ENCODE results near the gene GPR17. TPM values are rescaled to one million over a fixed set of nuclear protein-coding genes. Genes with fewer than 3 reads are reported as not detected.

GPR17 gene
- total RNA-seq, 2 donors from 2014 or later, result not detected

DNA sequence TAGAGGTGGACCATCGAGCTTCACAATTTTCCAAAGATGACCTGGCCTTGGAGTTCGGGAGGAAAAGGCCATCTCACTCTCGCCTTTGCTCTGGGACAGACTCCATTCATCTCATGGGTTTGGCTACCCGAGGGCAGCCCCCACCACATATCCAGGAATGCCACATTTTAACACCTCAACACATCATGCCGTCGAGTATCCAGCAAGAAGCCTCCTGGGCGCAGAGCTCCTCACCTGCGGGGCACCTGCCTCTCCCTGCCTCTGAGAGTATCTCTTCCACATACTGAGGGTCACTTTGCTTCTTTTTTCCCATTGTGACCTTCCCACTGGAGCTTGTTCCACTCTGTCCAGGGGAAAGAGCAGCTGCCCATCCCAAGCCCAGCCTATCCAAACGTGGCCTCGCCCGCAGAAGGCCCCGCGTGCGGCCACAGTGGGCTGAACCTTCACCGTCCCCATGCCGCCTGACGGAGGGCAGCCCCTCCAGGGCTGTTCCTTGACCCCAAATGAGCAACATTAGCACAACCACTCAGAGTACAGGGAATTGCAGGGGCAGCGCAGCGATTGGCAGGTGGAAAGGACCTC lies 34.8 kb downstream of the GPR17 start:
- Mint-ChIP-seq H3K9me3 (no peaks in the 10 kb centered on the region), H3K36me3 (no peaks in the 10 kb centered on the region), H3K27ac (no peak overlapping the region)
- peak in 1 of 2 donors; percentile 16 for ATAC-seq
- no peak for DNase-seq (ENCODE audit: low spot score in 2 of 2)

DNA sequence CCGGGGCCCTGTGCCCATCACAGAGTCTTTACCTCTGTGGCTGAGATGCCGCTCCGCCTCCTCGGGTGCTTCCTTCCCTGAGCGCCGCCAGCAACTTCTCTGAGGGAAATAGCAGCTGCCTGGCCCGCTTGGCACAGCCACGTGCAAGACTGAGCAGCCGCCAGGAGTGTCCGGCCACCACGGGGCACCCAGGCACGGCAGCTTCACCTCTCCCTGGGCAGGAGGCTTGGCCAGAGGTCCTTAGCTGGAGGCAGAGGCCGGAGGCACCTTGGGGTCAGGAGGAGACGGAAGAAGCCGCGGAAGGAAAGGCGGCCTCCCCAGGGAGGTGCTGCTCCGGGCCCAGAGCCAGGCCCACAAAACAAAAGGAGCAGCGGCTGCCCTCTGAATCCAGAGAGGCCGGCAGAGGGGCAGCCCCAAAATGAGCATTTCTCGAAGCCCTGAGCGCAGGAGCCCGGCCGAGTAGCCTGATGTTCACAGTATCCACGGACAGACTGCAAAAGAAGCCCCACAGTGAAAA lies 35.4 kb downstream of the GPR17 start:
- ATAC-seq (peak in 1 of 2 donors; percentile 26), DNase-seq (ENCODE audit: low spot score in 2 of 2) (no peak)
- Mint-ChIP-seq H3K36me3 (no peaks in the 10 kb centered on the region), H3K27ac (no peak overlapping the region), H3K9me3 (no peaks in the 10 kb centered on the region)

DNA sequence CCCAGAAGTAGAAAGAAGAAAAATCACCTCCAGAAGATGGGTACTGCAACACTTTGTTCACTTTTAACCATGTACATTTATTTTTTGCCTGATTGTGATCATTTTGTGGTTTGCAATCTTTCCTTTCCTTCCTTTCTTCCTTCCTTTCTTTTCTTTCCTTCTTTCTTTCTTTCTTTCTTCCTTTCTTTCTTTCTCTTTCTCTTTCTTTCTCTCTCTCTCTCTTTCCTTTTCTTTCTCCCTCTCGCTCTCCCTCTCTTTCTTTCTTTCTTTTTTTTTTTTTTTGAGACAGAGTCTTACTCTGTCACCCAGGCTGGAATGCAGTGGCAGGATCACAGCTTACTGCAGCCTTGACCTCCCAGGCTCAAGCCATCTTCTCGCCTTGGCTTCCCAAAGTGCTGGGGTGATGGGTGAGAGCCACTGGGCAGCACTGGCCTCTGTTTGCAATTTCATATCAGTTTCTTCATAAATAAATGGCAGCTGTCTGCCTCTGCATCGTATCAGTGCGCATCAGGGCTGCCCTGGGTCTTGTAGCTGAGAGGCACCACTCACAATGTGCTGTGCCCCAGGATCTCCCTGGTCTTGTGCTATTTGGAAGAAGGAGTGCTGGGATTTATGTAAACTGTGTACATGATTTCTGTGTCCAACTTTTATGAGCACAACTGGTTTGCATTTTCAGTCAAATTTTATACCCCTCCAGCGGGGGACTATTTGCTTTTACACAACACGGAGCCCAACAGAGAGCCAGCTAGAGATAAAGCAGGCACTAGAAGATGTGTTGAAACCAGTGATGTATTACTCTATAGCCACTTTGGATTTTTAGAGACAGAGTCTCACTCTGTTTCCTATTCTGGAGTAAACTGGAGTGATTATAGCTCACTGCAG lies 36.3 kb downstream of the GPR17 start:
- H3K27ac Mint-ChIP-seq, result peak overlapping the region in 1 of 2 donors; percentile 15
- H3K9me3 Mint-ChIP-seq, result no peaks in the 10 kb centered on the region
- H3K36me3 Mint-ChIP-seq, result no peaks in the 10 kb centered on the region
- ATAC-seq (no peak), DNase-seq (ENCODE audit: low spot score in 2 of 2) (no peak)

DNA sequence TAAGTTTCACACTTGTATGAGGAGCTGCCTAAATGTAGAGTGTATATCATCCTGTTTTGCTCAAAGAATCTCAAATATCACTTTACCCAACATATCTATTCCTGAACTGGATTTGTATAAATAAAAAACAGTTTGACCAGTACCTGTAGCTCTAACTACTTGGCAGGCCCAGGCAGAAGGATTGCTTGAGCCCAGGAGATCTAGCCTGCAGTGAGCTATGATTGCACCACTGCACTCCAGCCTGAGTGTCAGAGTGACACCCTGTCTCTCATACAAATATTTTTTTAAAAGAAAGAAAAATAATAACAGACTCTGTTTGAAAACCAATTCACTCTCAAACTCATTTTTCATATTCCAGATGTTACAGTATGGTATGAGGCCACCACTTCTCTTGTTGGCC lies 37.1 kb downstream of the GPR17 start:
- no peak for ATAC-seq
- H3K27ac Mint-ChIP-seq, result no peak overlapping the region
- H3K36me3 Mint-ChIP-seq, result no peaks in the 10 kb centered on the region
- DNase-seq (ENCODE audit: low spot score in 2 of 2), result no peak
- no peaks in the 10 kb centered on the region for H3K9me3 Mint-ChIP-seq

DNA sequence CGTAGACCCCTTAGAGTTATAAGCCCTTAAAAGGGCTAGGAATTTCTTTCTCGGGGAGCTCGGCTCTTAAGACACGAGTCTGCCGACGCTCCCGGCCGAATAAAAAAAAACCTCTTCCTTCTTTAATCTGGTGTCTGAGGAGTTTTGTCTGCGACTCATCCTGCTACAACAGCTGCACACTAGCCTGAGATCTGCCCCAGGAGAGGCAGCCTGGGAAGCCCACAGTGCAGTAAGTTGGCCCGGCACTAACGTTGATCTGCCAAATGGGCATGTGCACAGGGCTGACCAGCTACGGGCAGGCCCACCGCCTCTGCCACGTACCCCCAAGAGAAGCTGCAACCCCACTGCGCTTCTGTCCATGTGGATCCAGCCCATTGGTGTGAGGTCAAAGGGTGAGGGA lies 37.8 kb downstream of the GPR17 start:
- Mint-ChIP-seq H3K36me3 (no peaks in the 10 kb centered on the region), H3K27ac (no peak overlapping the region)
- no peak for DNase-seq (ENCODE audit: low spot score in 2 of 2)

DNA sequence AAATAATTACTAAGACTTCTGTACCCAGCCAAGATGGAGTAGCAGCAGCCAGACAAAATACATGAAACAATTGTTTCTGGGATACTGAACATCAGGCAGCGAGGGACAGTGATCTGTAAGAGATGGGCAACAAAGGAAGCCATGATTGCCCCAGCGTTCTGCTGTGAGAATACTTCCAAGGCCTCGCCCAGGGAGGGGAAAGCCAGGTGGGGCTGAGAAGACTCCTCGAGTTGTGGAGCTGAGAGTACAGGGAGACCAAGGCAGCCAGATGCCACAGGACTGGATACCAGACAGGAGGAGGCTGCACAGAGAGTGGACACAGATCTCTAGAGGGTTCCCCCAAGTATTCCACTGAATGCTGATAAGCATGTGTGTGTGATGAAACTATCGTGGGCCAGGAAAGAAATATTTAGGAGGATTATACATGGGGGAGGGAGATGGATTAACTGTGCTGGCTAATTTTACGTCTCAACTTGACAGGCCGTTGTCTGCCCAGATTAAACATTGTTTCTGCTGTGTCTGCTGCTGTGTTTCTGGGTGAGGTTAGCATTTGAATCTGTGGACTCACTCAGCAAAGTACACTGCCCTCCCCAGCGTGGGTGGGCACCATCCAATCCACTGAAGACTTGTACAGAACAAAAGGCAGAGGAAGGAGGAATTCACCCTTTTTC lies 39.6 kb downstream of the GPR17 start:
- DNase-seq (ENCODE audit: low spot score in 2 of 2) (no peak), ATAC-seq (no peak)
- no peak overlapping the region for H3K27ac Mint-ChIP-seq
- H3K9me3 Mint-ChIP-seq, result no peaks in the 10 kb centered on the region
- H3K36me3 Mint-ChIP-seq, result peaks cover 6% of the 10 kb centered on the region in 2 donors

More for the DNA sequence above, 37.8 kb downstream of the GPR17 start:
- no peak for ATAC-seq
- no peaks in the 10 kb centered on the region for H3K9me3 Mint-ChIP-seq

DNA sequence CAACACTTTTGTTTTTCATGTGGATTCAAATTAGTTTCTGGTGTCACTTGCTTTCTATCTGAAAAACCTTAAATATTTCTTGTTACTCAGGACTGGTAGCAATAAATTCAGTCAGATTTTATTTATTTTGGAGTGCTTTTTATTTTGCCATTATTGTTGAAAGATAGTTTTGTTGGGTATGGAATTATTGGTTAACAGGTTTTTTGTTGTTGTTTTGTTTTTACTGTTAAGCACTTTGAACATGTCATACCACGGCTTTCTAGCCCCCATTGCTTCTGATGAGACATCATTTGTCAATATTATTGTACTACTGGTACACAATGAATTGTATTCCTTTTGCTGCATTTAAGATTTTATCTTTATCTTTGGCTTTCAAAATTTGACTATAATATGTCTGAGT lies 42.5 kb downstream of the GPR17 start:
- Mint-ChIP-seq H3K9me3 (peaks cover 13 to 18% of the 10 kb centered on the region in 2 donors), H3K27ac (no peak overlapping the region), H3K36me3 (peaks cover 23% of the 10 kb centered on the region in 2 donors)
- no peak for DNase-seq (ENCODE audit: low spot score in 2 of 2)
- ATAC-seq, result no peak

DNA sequence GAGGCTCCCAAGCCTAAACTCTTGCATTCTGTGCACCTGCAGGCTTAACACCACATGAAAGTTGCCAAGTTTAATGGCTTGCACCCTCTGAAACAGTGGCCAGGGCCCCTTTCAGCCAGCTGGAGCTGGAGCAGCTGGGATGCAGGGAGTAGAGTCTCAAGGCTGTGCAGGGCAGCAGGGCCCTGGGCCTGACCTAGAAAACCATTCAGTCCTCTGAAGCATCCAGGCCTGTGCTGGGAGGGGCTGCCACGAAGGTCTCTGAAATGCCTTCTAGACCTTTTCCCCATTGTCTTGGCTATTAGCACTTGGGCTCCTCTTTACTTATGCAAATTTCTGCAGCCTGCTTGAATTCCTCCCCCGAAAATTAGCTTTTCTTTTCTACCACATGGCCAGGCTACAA lies 44.7 kb downstream of the GPR17 start:
- Mint-ChIP-seq H3K36me3 (peaks cover 23% of the 10 kb centered on the region in 2 donors), H3K27ac (no peak overlapping the region), H3K9me3 (peaks cover 13 to 18% of the 10 kb centered on the region in 2 donors)
- DNase-seq (ENCODE audit: low spot score in 2 of 2) (no peak), ATAC-seq (no peak)

DNA sequence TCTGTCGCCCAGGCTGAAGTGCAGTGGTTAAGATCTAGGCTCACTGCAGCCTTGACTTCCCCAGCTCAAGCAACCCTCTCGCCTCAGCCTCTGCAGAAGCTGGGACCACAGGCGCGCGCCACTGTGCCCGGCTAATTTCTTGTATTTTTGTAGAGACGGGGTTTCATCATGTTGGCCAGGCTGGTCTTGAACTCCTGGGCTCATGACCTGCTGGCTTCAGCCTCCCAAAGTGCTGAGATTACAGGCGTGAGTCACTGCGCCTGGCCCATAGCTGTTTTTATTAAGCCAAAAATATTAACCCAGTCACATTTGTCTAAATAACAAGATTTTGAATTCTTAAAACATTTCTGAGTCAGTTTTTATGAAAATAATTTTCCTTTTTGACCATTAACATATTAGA lies 49.0 kb downstream of the GPR17 start:
- ATAC-seq (no peak), DNase-seq (ENCODE audit: low spot score in 2 of 2) (no peak)
- no peak overlapping the region for H3K27ac Mint-ChIP-seq
- H3K36me3 Mint-ChIP-seq, result peaks cover 19 to 20% of the 10 kb centered on the region in 2 donors
- peaks cover 13 to 18% of the 10 kb centered on the region in 2 donors for H3K9me3 Mint-ChIP-seq

DNA sequence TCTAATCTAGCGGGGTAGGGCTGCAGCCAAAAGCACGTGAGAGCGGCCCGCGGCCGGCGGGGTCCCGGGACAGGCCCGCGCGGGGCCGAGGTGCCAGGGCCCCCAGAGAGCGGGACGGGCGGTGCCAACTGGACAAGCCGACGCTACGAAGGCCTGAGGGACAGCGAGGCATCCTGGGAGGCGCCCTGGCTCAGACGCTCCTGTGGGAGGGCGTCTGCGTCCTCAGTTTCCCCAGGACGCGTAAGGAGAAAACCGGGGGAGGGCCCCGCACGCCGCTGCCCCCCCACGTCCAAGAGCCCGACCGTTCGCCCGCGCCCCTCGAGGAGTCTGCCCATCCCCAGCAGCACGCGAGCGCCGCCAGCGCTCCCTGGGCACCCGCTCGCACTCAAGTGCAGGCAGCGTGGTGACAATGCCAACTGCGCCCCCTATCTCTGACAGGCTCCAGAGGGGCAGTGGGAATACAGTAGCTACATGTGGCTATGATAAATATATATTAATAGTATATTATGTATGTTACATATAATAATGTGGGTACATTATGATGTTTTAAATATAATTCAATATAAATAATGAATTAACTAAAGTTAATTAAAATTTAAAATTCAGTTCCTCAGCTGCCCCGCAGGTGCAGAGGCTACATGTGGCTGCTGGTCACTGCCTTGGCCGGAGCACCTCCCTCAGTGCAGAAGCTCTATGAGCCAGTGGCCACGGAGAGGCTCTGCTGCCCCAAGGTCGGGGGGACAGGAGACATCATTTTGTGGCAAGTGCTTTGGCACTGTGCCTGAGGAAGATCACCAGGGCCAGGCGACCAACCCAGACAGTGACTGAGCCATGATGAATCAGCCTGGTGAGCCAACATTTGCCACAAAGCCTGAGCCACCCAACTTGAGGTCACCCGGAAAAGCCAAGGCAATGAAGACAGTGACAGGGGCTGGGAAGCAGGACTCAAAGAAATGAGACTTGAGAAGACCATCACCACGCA lies 49.8 kb downstream of the GPR17 start:
- H3K36me3 Mint-ChIP-seq, result peaks cover 14 to 15% of the 10 kb centered on the region in 2 donors
- DNase-seq (ENCODE audit: low spot score in 2 of 2), result peak in 1 of 2 donors; percentile 58

DNA sequence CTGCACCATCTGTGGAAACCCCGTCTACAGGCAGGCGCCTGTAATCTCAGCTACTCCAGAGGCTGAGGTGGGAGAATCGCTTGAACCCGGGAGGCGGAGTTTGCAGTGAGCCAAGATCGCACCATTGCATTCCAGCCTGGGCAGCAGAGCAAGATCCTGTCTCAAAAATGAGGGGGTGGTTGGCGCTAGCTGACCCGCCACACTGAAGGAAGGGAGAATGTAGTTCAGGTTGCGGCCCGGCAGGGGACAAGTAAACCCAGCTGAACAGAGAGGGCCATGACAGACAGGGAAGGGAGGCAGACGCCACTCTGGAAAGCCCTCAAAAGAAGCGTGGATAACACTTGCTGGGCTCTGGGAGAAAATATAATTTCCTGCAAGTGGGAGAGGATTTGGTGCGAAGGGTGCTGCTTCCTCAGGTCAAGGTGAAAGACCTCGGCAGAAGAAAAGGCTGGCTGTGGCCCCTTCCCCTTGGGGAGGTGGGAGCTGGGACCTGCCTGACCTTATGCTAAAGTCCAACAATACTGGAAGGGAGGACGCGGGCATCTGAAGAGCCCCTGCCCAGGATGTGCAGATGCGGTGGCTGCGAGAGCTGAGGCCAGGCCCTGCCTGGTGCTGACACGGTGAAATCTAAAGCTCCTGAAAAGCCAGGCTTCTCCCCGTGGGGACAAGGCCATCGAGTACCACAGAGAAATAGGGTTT lies 51.7 kb downstream of the GPR17 start:
- ATAC-seq, result no peak
- no peaks in the 10 kb centered on the region for H3K9me3 Mint-ChIP-seq
- no peak for DNase-seq (ENCODE audit: low spot score in 2 of 2)
- H3K36me3 Mint-ChIP-seq, result peaks cover 6 to 7% of the 10 kb centered on the region in 2 donors
- no peak overlapping the region for H3K27ac Mint-ChIP-seq

More for the DNA sequence above, 49.8 kb downstream of the GPR17 start:
- no peak overlapping the region for H3K27ac Mint-ChIP-seq
- H3K9me3 Mint-ChIP-seq, result peaks cover 13 to 17% of the 10 kb centered on the region in 2 donors
- ATAC-seq, result peak; percentile 34 to 69

DNA sequence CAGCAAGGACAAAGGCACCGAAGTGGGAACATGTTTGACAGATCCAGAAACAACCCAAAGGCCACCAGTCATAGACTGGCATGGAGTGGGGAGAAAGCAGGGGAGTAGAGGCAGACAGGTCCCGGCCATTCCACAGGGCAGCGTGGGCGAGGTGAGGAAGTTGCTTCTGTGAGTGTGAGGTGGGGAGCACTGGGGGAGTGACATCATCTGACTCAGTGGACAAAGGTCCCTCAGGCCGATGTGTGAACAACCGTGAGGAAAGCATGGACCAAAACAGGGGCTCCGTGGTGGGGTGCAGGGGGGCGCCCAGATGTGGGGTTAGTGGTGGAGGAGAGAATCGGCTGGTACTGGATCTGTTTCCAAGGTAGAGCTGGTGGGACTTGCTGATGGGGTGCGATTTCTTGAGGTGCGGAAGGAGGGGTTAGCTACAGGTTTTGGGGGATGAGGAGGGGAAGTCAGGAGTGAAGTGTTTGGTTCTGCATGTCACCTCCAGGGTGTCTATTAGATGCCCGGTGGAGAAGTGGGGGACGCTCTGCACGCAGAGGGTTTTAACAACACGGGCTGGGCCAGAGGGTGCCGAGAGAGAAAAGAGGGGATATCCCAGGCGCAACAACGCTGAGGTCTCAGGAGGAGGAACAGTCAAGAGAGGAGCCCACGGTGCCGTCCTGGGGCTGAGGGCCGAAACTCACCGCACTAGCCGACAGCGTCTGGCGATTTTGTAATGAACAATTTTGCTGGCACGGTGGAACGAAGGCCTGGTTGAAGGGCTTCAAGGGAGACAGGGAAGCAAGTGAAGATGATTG lies 52.8 kb downstream of the GPR17 start:
- DNase-seq (ENCODE audit: low spot score in 2 of 2) (no peak), ATAC-seq (no peak)
- no peaks in the 10 kb centered on the region for H3K9me3 Mint-ChIP-seq
- H3K36me3 Mint-ChIP-seq, result peaks cover 9 to 10% of the 10 kb centered on the region in 2 donors
- no peak overlapping the region for H3K27ac Mint-ChIP-seq

DNA sequence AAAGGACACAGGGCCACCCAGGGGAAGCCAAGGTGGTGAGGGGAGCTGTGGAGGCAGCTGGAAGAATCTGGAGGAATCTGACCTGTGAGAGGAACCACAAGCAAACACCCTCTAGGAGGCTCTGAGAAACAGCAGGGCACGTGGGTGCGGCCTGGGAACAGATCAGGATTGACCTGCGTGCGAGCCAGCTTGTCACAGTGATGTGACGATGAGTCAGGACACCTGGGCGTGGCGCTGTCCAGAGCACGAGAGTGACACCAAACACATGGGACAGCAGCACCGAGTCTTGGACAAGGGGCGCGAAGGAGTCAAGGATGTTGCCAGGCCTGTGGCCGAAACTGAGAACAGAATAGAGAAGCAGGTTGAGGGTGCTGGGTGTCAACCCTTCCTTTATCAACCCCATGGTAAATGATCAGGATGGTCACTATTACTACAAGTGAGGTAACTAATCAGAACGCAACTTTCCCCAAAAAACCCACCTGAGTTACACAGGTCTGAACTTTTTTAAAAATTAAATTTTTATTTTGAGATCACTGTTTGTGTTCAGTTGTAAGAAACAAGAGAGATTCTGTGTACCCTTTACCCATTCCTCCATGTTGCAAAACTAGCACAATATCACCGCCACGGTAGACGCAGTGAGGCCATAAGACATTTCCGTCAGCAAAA lies 54.7 kb downstream of the GPR17 start:
- DNase-seq (ENCODE audit: low spot score in 2 of 2) (no peak), ATAC-seq (peak; percentile 9 to 20)
- Mint-ChIP-seq H3K36me3 (peaks cover 9 to 24% of the 10 kb centered on the region in 2 donors), H3K27ac (peak overlapping the region; percentile 92 to 95), H3K9me3 (no peaks in the 10 kb centered on the region)

DNA sequence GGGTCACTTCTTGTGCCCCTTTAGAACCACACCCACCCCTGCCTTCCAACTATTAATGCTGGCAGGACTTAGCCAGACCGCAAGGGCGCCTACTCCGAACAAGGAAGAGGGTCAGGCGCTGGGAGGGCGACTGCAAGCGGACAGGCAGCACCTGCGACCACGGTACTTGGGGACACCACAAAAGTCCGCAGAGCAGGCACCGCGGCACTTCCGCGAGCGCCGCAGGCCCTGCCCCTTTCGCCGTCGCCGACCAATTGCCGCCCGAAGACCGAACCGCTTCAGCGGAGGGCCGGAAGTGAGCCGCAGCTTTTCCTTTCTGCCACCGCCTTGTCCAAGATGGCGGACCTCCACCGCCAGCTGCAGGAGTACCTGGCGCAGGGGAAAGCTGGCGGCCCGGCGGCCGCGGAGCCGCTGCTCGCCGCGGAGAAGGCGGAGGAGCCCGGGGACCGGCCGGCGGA lies 55.3 kb downstream of the GPR17 start, which contains the start of gene SFT2D3:
SFT2D3 (plus strand) TSS at position 305 of the 458 bp plus-strand sequence; CDS start at position 337, 32 bp downstream.
- peak; percentile 86 to 95 for DNase-seq (ENCODE audit: low spot score in 2 of 2)
- Mint-ChIP-seq H3K36me3 (peaks cover 11 to 26% of the 10 kb centered on the region in 2 donors), H3K27ac (peak within 1 kb of the TSS; percentile 92 to 95), H3K9me3 (no peaks in the 10 kb centered on the region)
- ATAC-seq, result peak; percentile 83 to 87

Measured in activated naive CD4-positive, alpha-beta T cell treated with anti-CD3 and anti-CD28 coated beads, Interleukin-2, amount 50 U/mL, for 72 hours (primary cell).